ENCODE results near the gene KPTN.

KPTN gene

GRCh38 chr19:47459477-47459876 lies 24.5 kb downstream of the KPTN start:
- no peak overlapping the region for H3K4me3 ChIP-seq (ENCODE audit: control insufficient read depth, low read depth, low read length)
- no peak for DNase-seq (ENCODE audit: low read depth)
- TF ChIP-seq CTCF (IDR thresholded peaks at IDR 0.05; ENCODE audit: control insufficient read depth, insufficient read depth, low read depth, low read length, missing control alignments): no peak

DNA sequence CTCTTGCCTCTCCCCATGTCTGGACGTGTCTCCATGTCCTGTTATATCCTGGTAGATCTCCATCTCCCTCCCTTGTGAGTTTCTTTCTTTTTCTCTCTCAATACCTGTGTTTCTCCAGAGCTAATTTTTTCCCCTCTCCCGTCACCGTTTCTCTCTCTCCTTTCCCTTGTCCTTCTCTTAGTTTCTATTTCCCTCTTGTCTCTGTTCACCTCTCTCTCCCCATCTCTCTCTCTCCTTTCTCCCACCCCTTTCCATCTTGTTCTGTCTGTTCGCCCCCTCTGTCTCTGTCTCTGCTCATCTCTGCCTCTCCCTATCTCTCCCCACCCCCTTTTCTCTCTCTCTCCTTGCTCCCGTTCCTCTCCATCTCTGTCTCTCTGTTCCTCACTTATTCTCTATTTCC lies 25.3 kb downstream of the KPTN start:
- no peak overlapping the region for H3K4me3 ChIP-seq (ENCODE audit: control insufficient read depth, low read depth, low read length)
- no peak for DNase-seq (ENCODE audit: low read depth)
- TF ChIP-seq CTCF (IDR thresholded peaks at IDR 0.05; ENCODE audit: control insufficient read depth, insufficient read depth, low read depth, low read length, missing control alignments): no peak

DNA sequence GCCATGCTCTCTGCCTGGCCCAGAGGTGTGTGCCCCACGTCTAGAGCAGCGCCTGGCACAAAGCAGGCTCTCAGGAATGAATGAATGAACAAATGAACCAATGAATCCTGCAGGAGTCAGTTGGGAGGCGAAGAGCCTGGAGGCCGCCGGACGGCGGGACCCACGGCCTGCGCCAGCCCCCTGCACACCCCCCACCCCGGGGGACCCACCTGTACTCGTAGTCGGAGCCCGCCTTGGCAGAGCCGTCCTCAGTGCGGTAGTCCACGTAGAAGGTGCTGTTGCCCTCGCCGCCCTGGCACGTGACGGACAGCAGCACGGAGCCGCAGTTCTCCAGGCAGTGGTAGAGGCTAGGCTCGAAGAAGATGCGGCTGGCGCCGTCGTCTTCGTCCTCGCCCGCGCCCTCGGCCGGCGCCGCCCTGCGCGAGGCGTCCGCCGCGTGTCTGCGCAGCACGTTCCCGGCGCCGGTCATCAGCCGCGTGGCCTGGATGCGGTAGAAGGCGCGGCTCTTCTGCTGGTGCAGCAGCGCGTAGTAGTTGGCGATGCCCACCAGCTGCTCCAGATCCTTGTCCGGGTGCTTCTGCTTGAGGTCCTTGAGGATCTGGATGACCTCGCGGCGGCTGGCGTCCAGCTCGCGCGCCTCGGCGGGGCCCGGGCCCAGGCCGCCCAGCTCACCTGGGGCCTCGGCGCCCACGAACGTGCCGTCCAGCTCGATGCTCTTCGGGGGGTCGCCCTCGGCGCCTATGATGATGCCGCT lies 27.1 kb downstream of the KPTN start:
- DNase-seq (ENCODE audit: low read depth): no peak
- no peak for TF ChIP-seq CTCF (IDR thresholded peaks at IDR 0.05; ENCODE audit: control insufficient read depth, insufficient read depth, low read depth, low read length, missing control alignments)
- no peak overlapping the region for H3K4me3 ChIP-seq (ENCODE audit: control insufficient read depth, low read depth, low read length)

DNA sequence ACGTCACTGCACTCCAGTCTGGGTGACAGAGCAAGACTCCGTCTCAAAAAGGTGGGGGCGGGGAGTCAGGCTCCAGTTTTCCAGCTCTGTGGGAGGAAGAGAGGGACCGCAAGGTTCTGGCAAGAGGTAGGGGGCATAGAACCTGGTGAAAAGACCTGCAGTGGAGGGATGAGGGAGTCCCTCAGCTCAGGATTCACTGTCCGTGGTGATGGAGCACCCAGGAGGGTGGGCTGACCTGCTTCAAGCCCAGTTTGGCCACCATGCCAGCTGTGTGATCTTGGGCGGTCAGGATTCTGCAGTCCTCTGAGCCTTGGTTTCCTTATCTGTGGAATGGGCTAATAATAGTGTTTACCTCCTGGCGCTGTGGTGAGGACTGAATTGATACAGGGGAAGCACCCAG lies 33.5 kb downstream of the KPTN start:
- H3K4me3 ChIP-seq (ENCODE audit: control insufficient read depth, low read depth, low read length): no peak overlapping the region
- no peak for DNase-seq (ENCODE audit: low read depth)
- TF ChIP-seq CTCF (IDR thresholded peaks at IDR 0.05; ENCODE audit: control insufficient read depth, insufficient read depth, low read depth, low read length, missing control alignments): no peak

- TF ChIP-seq CTCF (IDR thresholded peaks at IDR 0.05; ENCODE audit: control insufficient read depth, insufficient read depth, low read depth, low read length, missing control alignments): no peak
- no peak overlapping the region for H3K4me3 ChIP-seq (ENCODE audit: control insufficient read depth, low read depth, low read length)
- DNase-seq (ENCODE audit: low read depth): no peak
Observed at GRCh38 chr19:47448360-47448727, 35.7 kb downstream of the KPTN start.

GRCh38 chr19:47447470-47448359 lies 36.3 kb downstream of the KPTN start:
- DNase-seq (ENCODE audit: low read depth): no peak
- TF ChIP-seq CTCF (IDR thresholded peaks at IDR 0.05; ENCODE audit: control insufficient read depth, insufficient read depth, low read depth, low read length, missing control alignments): no peak
- no peak overlapping the region for H3K4me3 ChIP-seq (ENCODE audit: control insufficient read depth, low read depth, low read length)

Data from AG09309 (cell line).